Measurements from ENCODE around the gene NCAPH2. TPM values are rescaled to one million over a fixed set of nuclear protein-coding genes. Genes with fewer than 3 reads are reported as not detected.

Gene NCAPH2
- 33.1 to 39.8 TPM (median 37.6 TPM) in 5 replicates for total RNA-seq (2022; extraction: Qiagen RNA extraction)

DNA sequence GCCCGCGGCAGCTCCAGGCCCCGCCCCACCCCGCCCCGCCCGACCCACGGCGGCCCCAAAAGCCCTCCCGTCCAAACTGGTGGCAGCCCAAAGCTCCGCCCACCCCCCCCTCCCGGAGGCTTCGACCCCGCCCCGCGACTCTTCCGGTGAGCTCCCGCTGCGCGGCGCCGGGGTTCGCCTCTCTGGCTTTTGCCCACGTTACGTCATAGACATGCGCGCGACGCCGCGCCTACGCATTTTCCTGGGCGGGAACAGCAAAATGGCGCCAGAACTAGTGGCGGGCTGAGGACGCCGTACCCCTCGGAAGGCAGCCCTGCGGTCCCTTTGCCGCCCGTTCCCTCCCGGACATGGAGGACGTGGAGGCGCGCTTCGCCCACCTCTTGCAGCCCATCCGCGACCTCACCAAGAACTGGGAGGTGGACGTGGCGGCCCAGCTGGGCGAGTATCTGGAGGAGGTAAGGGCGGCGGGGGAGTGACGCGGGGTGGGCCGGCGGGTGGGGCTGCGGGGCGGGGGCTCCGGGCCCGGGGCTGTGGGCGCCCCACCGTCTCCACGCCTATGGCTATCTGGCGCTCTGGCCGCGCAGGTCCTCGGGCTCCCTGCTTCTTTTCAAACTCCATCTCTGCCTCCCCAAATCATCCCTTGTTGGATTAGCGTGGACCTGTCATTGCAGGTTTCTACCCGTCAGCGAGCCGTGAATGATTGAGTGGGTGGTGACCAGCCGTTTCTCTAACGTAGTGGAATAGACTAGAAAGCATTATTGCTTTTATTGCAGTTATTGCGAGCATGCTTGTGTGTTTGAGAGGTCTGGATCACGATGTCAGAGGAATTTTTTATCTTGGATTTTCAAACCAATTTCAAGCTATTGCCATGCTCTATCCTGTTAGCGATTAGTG is at the start of gene NCAPH2:
Gene NCAPH2 (plus strand): TSS at position 234 of the 894 bp plus-strand sequence. CDS start 114 bp downstream, at position 348.

DNA sequence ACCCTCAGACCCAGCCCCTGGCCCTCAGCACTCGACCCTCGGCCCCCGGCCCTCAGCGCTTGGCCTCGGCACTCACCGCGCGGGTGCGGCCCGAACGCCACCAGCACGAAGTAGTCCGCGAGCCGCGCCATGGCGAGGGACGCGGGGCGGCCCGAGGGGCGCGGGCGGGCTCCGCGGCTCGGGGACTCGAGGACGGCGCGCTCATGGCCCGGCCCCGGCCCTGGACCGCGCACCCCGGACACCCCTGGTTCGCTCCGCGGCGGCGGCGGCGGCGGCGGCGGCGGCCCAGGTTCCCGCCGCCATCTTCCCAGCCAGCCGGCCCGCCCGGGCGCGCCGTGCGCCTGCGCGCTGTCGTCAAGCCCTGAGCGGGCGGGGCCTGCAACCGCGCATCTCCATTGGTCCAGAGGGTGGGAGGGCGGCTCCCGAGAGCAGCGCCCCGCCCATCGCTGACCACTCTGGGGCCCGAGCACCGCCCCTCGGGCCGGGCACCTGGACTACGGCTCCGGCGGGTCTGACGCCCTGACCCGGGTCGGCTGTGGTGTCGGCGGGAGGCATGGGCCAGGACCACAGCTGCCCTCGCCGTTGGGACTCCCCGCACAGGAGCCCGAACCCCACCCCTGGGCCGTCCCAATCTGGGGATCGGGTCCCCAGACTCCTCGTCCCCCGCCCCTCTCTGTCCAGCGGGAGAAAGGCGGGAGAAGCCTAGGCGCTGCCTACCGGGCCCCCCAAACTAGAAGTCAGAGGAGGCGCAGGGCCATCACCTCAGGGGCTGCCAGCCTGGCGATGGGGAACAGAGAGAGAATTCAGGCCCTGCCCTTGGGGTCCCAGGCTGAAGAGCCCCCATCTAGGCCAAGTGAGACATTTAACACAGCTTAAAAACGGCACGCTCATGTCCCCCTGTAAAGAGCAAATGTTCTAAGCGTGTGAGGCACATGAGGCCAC is 33.0 kb upstream of the NCAPH2 start, which contains the start of gene SBF1:
Gene SBF1 (minus strand): TSS at position 326 of the 942 bp plus-strand sequence. CDS start 195 bp downstream, at position 131.

DNA sequence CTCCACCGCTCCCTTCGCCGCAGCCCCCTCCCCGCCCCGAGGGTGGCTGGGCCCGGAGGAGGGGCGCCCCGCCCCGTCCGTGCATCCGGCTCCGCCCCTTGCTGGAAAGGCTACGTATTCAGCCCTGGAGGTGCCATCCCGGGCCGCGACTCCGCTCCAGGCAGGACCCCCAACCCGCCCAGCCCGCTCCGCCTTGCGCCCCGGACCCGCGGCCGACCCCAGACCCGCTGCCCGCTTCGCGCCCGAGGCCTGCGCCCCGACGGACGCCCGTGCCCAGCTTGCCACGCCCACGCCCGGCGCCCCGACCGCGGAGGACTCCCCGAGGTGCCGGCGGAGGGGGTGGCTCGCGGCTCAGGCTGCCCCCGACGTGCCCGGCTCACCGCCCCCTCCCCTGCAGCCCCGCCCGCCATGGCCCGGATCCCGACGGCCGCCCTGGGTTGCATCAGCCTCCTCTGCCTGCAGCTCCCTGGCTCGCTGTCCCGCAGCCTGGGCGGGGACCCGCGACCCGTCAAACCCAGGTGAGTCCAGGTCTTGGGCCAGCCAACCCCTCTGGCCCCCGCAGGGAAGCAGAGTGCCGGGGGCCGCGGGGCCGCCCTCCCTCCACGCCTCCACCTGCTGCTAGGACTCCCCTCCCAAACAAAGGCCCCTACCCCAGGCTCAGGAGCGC is 26.5 kb upstream of the NCAPH2 start, which contains the start of gene ADM2:
Gene ADM2 (plus strand): TSS at position 104 of the 667 bp plus-strand sequence. CDS start 305 bp downstream, at position 409.

DNA sequence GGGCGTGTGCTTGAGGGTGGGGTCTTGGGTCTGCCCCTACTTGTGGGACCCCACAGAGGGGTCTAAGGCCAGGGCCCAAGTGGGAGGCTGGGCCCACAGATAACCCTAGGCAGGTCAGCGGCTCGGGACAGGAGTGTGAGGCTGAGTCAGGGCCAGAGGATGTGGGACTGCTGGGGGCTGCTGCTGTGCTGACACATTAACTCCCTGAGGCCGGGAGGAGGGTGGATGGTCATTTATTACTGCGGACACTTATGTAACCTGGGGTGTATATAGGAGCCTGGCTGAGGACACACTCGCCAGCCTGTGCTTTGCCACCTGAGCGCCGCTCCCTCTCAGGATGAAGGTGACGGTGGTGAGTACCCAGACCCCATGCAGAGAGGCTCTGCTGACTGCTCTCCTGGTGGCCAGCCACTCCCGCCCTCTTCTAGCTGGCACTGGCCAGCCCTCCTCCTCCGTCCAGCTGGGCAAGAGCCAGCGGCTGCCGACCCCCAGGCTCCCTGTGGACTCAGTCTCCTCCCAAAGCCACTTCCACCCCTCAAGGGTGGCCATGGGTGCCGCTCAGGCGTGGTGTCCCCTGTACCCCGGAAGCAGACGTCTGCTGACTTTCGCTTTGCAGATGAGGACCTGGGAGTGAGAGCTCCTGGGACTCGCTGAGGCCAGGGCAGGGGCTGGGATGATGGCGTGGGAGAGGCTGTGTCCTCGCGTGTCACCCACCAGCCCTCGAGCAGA is 21.3 kb upstream of the NCAPH2 start, which contains the start of gene MIOX:
Gene MIOX (plus strand): TSS at position 299 of the 729 bp plus-strand sequence. CDS start 39 bp downstream, at position 338.

DNA sequence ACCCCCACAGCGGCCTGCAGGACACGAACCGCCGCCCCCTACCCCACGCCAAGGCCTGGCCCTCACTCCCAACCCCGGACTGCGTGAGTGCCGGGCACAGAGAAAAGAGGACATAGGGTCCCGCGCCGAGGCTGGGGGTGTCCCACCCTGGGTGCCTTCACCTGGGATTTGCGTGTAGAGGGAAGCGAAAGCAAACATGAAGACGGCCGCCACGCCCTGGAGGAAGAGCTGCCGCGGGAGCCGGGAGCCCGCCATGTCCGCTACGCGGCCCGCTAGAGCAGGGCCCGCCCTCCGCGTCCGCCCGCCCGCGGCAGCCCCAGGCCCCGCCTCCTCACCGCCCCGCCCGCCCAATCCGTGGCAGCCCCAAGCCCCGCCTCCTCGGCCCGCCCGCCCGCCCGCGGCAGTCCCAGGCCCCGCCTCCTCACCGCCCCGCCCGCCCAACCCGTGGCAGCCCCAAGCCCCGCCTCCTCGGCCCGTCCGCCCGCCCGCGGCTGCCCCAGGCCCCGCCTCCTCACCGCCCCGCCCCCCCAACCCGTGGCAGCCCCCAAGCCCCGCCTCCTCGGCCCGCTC is 518 bp upstream of the NCAPH2 start, which contains the start of gene LMF2:
Gene LMF2 (minus strand): TSS at position 282 of the 570 bp plus-strand sequence. CDS start 27 bp downstream, at position 255.

DNA sequence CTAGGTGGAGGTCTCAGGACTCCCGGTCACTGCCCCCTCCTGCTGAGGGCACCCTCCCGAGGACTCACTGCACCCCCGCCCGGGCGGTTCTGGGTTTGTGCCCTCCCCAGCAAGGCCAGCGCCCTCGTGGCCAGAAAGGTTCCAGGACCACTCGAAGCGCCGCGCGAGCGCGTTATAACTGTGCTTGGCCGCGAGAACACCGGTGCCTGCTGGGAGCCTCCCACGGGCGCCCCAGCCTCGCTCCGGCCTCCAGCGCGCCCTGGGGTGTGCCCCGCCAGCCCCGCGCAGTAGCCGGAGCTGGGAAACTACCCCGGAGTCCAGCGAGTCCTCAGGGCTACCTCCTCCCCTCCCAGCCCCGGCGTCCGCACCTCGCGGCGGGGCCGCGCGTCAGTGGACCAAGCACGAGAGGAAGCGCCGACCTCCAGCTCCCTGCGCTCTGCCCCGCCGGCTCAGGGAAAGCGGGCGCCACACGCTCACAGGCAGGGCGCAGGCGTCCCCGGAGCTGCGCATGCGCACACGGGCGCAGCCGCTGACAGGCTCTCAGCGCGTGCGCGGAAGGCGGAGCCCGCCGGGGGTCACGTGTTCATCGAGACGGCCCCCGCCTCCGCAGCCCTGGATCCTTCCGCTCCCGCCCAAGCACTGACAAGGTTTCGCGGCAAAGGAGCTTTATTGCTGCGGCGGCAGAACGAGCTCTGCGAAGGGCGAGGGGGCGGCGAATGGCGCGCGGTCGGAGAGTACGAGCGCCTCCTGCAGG is 17.3 kb downstream of the NCAPH2 start, which contains the start of gene SCO2:
Gene SCO2 (minus strand): TSS at position 495 of the 754 bp plus-strand sequence. CDS start 1,187 bp downstream, outside the sequence.

DNA sequence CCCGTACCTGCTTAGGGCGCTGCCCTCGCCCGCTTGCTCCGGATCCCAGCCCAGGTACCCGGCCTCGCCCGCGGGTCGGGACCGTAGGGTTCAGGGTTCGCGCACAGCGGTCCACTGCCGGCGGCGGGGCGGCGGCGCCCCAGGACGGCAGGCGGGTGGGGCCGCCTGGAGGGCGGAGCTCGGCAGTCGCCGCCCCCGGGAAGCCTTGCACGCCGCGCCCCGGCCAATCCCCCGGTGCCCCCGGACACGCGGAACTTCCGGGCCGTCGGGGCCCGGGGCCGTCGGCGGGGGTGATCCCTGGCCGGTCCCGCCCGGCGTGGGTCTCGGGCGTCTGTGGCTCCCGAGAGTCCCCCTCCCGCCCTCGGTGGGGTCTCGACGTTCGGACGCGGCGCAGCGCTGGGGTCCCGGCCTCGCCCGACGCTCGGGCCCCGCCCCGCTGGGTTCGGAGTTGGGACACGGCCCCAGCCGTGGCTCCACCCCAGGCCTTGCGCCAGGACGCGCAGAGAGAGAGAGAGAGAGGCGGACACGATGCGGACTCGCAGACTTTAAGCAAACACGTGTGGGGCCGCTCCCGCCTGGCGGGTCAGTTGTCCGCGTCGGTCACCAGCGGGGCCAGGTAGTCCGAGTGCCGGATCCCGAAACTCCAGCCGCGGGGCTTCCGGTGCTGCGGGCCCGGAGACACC is 22.0 kb downstream of the NCAPH2 start, which contains the start of gene TYMP:
Gene TYMP (minus strand): TSS at position 116 of the 683 bp plus-strand sequence. CDS start 303 bp downstream, outside the sequence.

DNA sequence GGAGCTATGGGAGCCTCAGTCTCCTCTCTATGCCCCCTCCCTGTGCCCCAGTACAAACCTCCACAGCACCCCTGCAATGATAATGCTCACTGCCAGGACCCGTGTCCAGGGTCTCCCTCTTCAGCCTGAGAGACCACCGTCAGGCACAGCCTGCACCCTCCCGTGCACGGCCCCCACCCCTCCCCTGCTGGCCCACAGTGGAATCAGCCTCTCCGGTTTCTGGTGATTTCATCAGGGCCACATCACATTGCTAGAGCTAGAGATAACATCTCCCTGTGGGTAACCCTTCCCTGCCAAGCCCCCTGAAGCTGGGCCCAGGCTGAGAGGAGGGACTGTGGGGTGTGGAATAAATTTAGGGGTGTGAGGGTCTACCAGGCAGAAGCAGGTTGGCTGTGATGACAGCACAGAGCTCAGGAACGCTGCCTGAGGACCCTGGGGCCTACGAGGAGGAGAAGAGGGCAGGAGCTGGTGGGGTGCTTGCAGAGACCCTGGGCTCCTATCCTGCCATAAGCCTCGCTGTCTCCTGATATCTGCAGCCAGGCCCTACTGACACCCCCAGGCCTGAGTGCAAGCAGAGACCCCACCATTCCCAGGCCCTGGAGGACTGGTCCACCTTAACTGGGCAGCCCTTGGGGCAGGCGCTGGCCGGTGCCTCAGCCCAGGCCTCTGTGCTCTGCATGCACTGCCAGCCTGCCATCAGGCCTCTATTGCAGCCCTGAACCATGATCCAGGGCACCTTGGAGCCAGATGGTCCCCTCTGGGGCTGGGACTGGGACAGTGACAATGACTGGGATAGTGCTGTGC is 37.7 kb downstream of the NCAPH2 start, which contains the start of gene KLHDC7B:
Gene KLHDC7B (plus strand): TSS at position 378 of the 804 bp plus-strand sequence. CDS start 345 bp downstream, at position 723.

DNA sequence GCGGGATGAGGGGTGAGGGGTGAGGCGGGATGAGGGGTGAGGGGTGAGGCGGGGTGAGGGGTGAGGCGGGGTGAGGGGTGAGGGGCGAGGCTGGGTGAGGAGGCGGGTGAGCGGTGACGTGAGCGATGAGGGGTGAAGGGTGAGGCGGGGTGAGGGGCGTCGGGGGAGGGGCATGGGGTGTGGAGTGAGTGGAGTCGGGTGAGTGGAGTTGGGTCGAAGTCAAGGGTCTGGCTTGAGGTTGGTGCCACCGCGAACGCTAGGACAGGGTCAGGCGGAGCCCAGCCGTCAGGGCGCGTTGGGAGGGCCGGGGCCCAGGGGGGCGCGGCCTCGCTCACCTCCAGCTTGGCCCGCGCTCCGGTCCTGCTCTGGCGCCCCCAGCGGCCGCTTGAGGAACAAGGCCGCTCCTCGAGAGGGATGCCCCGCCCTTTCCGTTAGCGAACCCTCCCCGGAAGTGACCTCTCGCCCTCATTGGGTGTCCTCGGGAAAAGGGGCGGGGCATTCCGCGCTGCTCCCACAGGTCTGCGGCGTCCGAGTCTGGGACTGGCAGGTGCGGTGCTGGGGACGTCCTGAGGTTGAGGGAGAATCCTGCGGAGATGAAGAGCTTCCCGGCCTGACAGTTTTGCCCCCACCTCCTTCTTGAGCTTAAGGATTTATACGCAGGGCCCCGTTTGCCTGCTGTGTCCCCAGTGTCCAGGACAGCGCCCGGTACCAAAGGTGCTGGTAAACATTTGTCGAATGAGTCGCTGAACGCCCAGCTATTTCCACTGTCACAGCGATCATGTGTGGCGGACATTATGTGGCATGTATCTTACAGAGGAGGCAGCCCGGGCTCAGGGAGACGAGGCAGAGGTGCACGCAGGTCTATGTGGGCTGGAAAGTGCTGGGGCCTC is 54.7 kb downstream of the NCAPH2 start, which contains the start of gene SYCE3:
Gene SYCE3 (minus strand): TSS at position 397 of the 890 bp plus-strand sequence. CDS start 6,514 bp downstream, outside the sequence.

Other genes with a start within 250 kb of the NCAPH2 start
- gene MAPK12, start 246.5 kb upstream of the NCAPH2 start, total RNA-seq (2022; extraction: Qiagen RNA extraction), result 19.3 to 29.1 TPM (median 25.8 TPM) in 5 replicates
- gene MAPK11, start 237.8 kb upstream of the NCAPH2 start, total RNA-seq (2022; extraction: Qiagen RNA extraction), result 4.7 to 7.6 TPM (median 7.3 TPM) in 5 replicates
- gene PLXNB2, start 200.6 kb upstream of the NCAPH2 start, total RNA-seq (2022; extraction: Qiagen RNA extraction), result 85.2 to 127 TPM (median 116 TPM) in 5 replicates
- gene DENND6B, start 181.2 kb upstream of the NCAPH2 start, total RNA-seq (2022; extraction: Qiagen RNA extraction), result 1.6 to 4.0 TPM (median 3.7 TPM) in 5 replicates
- gene PPP6R2, start 164.9 kb upstream of the NCAPH2 start, total RNA-seq (2022; extraction: Qiagen RNA extraction), result 10.0 to 16.3 TPM (median 13.7 TPM) in 5 replicates
- 16.9 to 28.6 TPM (median 27.1 TPM) in 5 replicates for gene SBF1, start 33.2 kb upstream of the NCAPH2 start, total RNA-seq (2022; extraction: Qiagen RNA extraction)
- 0.38 to 0.83 TPM (median 0.64 TPM) in 5 replicates for gene ADM2, start 26.7 kb upstream of the NCAPH2 start, total RNA-seq (2022; extraction: Qiagen RNA extraction)
- 0.12 TPM in 1 of 5 replicates, not detected in the others for gene MIOX, start 21.4 kb upstream of the NCAPH2 start, total RNA-seq (2022; extraction: Qiagen RNA extraction)
- 30.7 to 56.5 TPM (median 52.0 TPM) in 5 replicates for gene LMF2, start 522 bp upstream of the NCAPH2 start, total RNA-seq (2022; extraction: Qiagen RNA extraction)
- gene SCO2, start 17.4 kb downstream of the NCAPH2 start, total RNA-seq (2022; extraction: Qiagen RNA extraction), result 2.7 to 9.9 TPM (median 5.5 TPM) in 5 replicates
- gene TYMP, start 21.8 kb downstream of the NCAPH2 start, total RNA-seq (2022; extraction: Qiagen RNA extraction), result 11.8 to 22.2 TPM (median 19.6 TPM) in 5 replicates
- 0.02 to 0.03 TPM (median 0.03 TPM) in 4 of 5 replicates, not detected in the other for gene KLHDC7B, start 37.7 kb downstream of the NCAPH2 start, total RNA-seq (2022; extraction: Qiagen RNA extraction)
- 0.23 to 0.34 TPM (median 0.30 TPM) in 3 of 5 replicates, not detected in the others for gene SYCE3, start 54.7 kb downstream of the NCAPH2 start, total RNA-seq (2022; extraction: Qiagen RNA extraction)
- gene CPT1B, start 70.2 kb downstream of the NCAPH2 start, total RNA-seq (2022; extraction: Qiagen RNA extraction), result 9.9 to 17.7 TPM (median 15.5 TPM) in 5 replicates
- gene CHKB, start 74.6 kb downstream of the NCAPH2 start, total RNA-seq (2022; extraction: Qiagen RNA extraction), result 15.1 to 22.6 TPM (median 21.0 TPM) in 5 replicates
- gene MAPK8IP2, start 92.6 kb downstream of the NCAPH2 start, total RNA-seq (2022; extraction: Qiagen RNA extraction), result 2.7 to 4.3 TPM (median 4.0 TPM) in 5 replicates
- 18.8 to 26.8 TPM (median 24.2 TPM) in 5 replicates for gene ARSA, start 119.9 kb downstream of the NCAPH2 start, total RNA-seq (2022; extraction: Qiagen RNA extraction)
- 3.0 to 5.7 TPM (median 4.6 TPM) in 5 replicates for gene SHANK3, start 164.6 kb downstream of the NCAPH2 start, total RNA-seq (2022; extraction: Qiagen RNA extraction)
- 0.07 to 0.25 TPM (median 0.17 TPM) in 4 of 5 replicates, not detected in the other for gene ACR, start 230.0 kb downstream of the NCAPH2 start, total RNA-seq (2022; extraction: Qiagen RNA extraction)